ENCODE measurements around the gene EHBP1L1. TPM values are rescaled to one million over a fixed set of nuclear protein-coding genes. Genes with fewer than 3 reads are reported as not detected.

The EHBP1L1 gene
- total and polyA plus RNA-seq, 2 of the 13 experiments (the other 11 are each of a cell fraction or from before 2014, with no cell fraction given), result 8.3 to 10.6 TPM

DNA sequence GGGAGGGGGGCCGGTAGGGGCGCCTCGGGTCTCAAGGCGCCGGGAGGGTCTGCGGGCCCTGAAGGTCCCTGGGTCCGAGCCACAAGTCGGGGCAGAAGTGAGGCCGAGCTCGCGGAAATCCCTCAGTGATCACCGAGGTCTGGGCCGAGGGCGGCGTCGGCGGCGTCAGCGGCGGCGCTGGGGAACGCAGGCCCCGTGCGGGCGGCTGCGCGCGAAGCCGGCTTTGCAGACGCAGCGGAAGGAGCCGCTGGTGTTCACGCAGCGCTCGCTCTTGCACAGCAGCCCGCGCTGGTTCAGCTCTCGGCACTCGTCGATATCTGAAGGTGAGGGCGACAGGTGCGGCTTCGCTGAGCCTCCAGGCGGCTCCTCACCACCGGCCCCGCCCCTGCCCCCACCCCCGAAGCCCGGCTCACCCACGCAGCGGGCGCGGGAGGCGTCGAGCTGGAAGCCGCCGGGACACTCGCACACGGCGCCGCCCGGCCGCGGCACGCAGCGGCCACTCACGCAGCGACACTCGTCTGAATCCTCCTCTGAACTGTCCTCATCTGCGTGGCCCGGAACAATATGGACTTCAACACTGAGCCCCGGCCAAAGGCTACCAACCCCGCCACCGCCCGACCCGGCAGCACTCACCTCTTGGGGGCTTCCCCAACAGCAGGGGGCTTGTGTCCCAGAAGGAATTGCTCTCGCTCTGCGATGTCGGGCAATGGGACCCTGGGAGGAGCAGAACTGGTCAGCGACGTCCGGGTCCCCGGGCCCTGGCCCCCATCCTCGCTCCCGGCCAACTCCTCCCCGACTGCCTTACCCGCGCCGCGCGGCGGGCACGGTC lies 36.7 kb upstream of the EHBP1L1 start:
- no peak overlapping the region for H3K27ac ChIP-seq (ENCODE audit: extremely low read length, insufficient read depth, low read length)
- no peak for FAIRE-seq
- BruUV-seq (replicated peaks), result no TSS peak
- no peak overlapping the region for H3K4me3 ChIP-seq (replicated peaks in 1 of 3; ENCODE audit: insufficient read depth in 1 of 3, low read depth in 2 of 3, low read length in 3 of 3)
- peaks cover 14 to 32% of the 10 kb centered on the region in 2 experiments; a peak in 4 of 5 replicates for H3K36me3 ChIP-seq (replicated peaks in 1 of 2; ENCODE audit: control insufficient read depth in 1 of 2, insufficient read depth in 2 of 2, low read length in 2 of 2)
- TF ChIP-seq, protein P1, sequence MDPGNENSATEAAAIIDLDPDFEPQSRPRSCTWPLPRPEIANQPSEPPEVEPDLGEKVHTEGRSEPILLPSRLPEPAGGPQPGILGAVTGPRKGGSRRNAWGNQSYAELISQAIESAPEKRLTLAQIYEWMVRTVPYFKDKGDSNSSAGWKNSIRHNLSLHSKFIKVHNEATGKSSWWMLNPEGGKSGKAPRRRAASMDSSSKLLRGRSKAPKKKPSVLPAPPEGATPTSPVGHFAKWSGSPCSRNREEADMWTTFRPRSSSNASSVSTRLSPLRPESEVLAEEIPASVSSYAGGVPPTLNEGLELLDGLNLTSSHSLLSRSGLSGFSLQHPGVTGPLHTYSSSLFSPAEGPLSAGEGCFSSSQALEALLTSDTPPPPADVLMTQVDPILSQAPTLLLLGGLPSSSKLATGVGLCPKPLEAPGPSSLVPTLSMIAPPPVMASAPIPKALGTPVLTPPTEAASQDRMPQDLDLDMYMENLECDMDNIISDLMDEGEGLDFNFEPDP (CRISPR knock-in tag; conservative IDR thresholded peaks at IDR 0.05), result no peak
- peak; percentile 10 for TF ChIP-seq AGO2 (optimal IDR thresholded peaks at IDR 0.05; ENCODE audit: low read depth, low read length)
- TF ChIP-seq RBFOX2 (IDR thresholded peaks at IDR 0.05; ENCODE audit: low read depth, low read length), result peak; percentile 51
- no peaks in the 10 kb centered on the region for H3K79me2 ChIP-seq (ENCODE audit: insufficient read depth, low read length)
- in situ Hi-C loops (cut with HindIII; ENCODE audit: extremely low pct_ligation_motif_present, low pct_unique_long_range_greater_than_20kb), result no loop called here
- H2AFZ ChIP-seq (ENCODE audit: low read length), result no peak overlapping the region
- H3K9ac ChIP-seq (ENCODE audit: insufficient read depth, low read depth, low read length), result no peak overlapping the region
- H3K27me3 ChIP-seq (ENCODE audit: control insufficient read depth in 1 of 2, insufficient read depth in 2 of 2, low read length in 2 of 2), result no peaks in the 10 kb centered on the region
- H3K9me3 ChIP-seq (ENCODE audit: low read length), result no peaks in the 10 kb centered on the region
- H4K20me1 ChIP-seq (ENCODE audit: insufficient read depth, low read length), result no peaks in the 10 kb centered on the region
- CTCF ChIA-PET (ENCODE audit: low intra/inter-chr PET ratio, low total read pairs), result no interaction called here
- no peaks in the 10 kb centered on the region for H3K4me1 ChIP-seq (ENCODE audit: insufficient read depth, low read length)
- WGBS (ENCODE audit: low lambda C conversion rate), result 99% methylated on average over 70 of the region's 92 CpGs
- H3K4me2 ChIP-seq (ENCODE audit: low read depth, low read length), result no peak overlapping the region
- ATAC-seq, result no peak
- DNase-seq (ENCODE audit: low spot score), result no peak
- POLR2A ChIA-PET, result interaction anchor here (0.9 kb wide), 1 partner anchor 28 kb away, joined by 4 read pairs; no protein-coding TSS in a partner anchor
- intact Hi-C loops (cut with micrococcal nuclease; ENCODE audit: unreplicated experiment), result no loop called here

DNA sequence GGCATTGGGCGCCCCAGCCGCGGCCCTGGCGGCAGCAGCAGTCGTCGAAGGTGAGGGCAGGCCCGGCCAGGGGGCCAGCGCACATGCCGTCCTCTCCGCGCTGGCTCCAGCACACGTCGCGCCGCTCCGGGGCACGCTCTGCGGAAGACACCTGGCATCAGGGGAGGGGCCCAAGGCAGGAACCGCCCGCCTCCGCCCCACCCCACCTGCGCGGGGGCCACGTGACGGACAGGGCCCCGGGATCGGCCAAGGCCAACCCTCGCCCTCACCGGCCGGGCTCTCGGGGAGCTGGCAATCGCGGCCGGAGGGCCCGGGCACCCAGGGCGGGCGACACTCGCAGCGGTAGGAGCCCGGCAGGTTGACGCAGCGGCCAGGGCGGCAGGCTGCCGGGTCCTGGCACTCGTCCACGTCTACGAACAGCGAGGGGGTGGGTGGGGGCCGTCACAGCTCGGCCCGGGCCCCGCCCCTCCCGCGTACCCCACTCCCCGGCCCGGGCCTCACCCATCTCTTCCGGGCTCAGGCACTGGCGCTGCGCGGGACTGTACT lies 36.0 kb upstream of the EHBP1L1 start:
- ChIA-PET CTCF (ENCODE audit: low intra/inter-chr PET ratio, low total read pairs) (interaction anchor here (1.9 kb wide), 1 partner anchor 32 kb away, joined by 7 read pairs; the partner anchor contains the start of gene FAM89B), POLR2A (interaction anchor here (0.9 kb wide), 1 partner anchor 28 kb away, joined by 4 read pairs; no protein-coding TSS in a partner anchor)
- TF ChIP-seq ATAD3A (CRISPR knock-in tag; IDR thresholded peaks at IDR 0.05) (no peak), AGO2 (optimal IDR thresholded peaks at IDR 0.05; ENCODE audit: low read depth, low read length) (peak; percentile 31), RBFOX2 (IDR thresholded peaks at IDR 0.05; ENCODE audit: low read depth, low read length) (peak; percentile 60), RORA (CRISPR knock-in tag; IDR thresholded peaks at IDR 0.05) (no peak)
- Histone ChIP-seq H2AFZ (ENCODE audit: low read length) (no peak overlapping the region), H3K4me3 (replicated peaks in 1 of 3; ENCODE audit: insufficient read depth in 1 of 3, low read depth in 2 of 3, low read length in 3 of 3) (no peak overlapping the region), H3K4me1 (ENCODE audit: insufficient read depth, low read length) (no peaks in the 10 kb centered on the region), H3K9ac (ENCODE audit: insufficient read depth, low read depth, low read length) (no peak overlapping the region), H3K27ac (ENCODE audit: extremely low read length, insufficient read depth, low read length) (no peak overlapping the region), H4K20me1 (ENCODE audit: insufficient read depth, low read length) (no peaks in the 10 kb centered on the region), H3K9me3 (ENCODE audit: low read length) (no peaks in the 10 kb centered on the region), H3K79me2 (ENCODE audit: insufficient read depth, low read length) (no peaks in the 10 kb centered on the region), H3K4me2 (ENCODE audit: low read depth, low read length) (no peak overlapping the region), H3K27me3 (ENCODE audit: control insufficient read depth in 1 of 2, insufficient read depth in 2 of 2, low read length in 2 of 2) (no peaks in the 10 kb centered on the region), H3K36me3 (replicated peaks in 1 of 2; ENCODE audit: control insufficient read depth in 1 of 2, insufficient read depth in 2 of 2, low read length in 2 of 2) (peaks cover 13 to 27% of the 10 kb centered on the region in 2 experiments; a peak in 4 of 5 replicates)
- intact Hi-C loops (cut with micrococcal nuclease; ENCODE audit: unreplicated experiment) (loop anchor here (2.0 kb wide), 2 partner anchors 21 to 31 kb away; partner anchors contain the start of gene ZNRD2), in situ Hi-C loops (cut with HindIII; ENCODE audit: extremely low pct_ligation_motif_present, low pct_unique_long_range_greater_than_20kb) (loop anchor here (5.0 kb wide), 1 partner anchor 47 kb away; no protein-coding TSS in a partner anchor)
- FAIRE-seq (no peak), ATAC-seq (no peak), DNase-seq (ENCODE audit: low spot score) (no peak)
- over 99% methylated on average over 40 of the region's 60 CpGs for WGBS (ENCODE audit: low lambda C conversion rate)
- BruUV-seq (replicated peaks), result TSS peak; percentile 45

Measured in HepG2 (cell line).